PC-9 (cell line): ENCODE results near the gene NME7. TPM values are rescaled to one million over a fixed set of nuclear protein-coding genes. Genes with fewer than 3 reads are reported as not detected.

Experiments
- BruUV-seq: library from RNA; stranded (reverse); fragments of 400-500 nt; replicated peaks from 2 replicates; lab custom pipeline; 2021; lab: Mats Ljungman, UMichigan
- CTCF ChIA-PET: fragments of 300-600 bp; sonication (Branson Sonifier 250); formaldehyde crosslinking; loops from one replicate; lab custom pipeline; 2022; ENCODE audit warnings: antibody characterized with exemption; lab: Charles Lee
- POLR2A ChIA-PET: fragments of 300-600 bp; sonication (Branson Sonifier 250); formaldehyde crosslinking; loops from one replicate; lab custom pipeline; 2022; ENCODE audit warnings: antibody characterized with exemption; ENCODE audit not compliant: unreplicated experiment; lab: Charles Lee
- DNase-seq, 2 experiments: peaks; one replicate each; pipeline versions ENCODE4 v3.0.0 to v3.0.0-alpha.2; 2015 to 2022; ENCODE audit warnings: mixed read lengths in 1 of 2
- H2AFZ ChIP-seq: fragments of 200-600 bp; sonication (generic); 2 replicates; pipeline ENCODE4 v1.8.1; 2017; ENCODE audit warnings: antibody characterized with exemption
- H3F3A ChIP-seq: fragments of 200-600 bp; sonication (generic); 2 replicates; pipeline ENCODE4 v1.8.1; 2017; ENCODE audit warnings: antibody characterized with exemption, mild to moderate bottlenecking, low read depth; ENCODE audit not compliant: insufficient read depth
- H3K27ac ChIP-seq: fragments of 200-600 bp; sonication (generic); 2 replicates; pipeline ENCODE4 v1.6.1; 2016; ENCODE audit warnings: mixed run types
- H3K27me3 ChIP-seq: fragments of 200-600 bp; sonication (generic); 2 replicates; pipeline ENCODE4 v1.6.1; 2016; ENCODE audit warnings: low read depth, mixed run types; ENCODE audit not compliant: insufficient read depth
- H3K36me3 ChIP-seq: fragments of 200-600 bp; sonication (generic); 2 replicates; pipeline ENCODE4 v1.6.1; 2016; ENCODE audit warnings: low read depth, mixed run types
- H3K4me1 ChIP-seq: fragments of 200-600 bp; sonication (generic); replicated peaks from 2 replicates; pipeline ENCODE4 v1.6.1; 2016; ENCODE audit warnings: mixed run types; ENCODE audit not compliant: insufficient read depth
- H3K4me2 ChIP-seq: fragments of 200-600 bp; sonication (generic); 2 replicates; pipeline ENCODE4 v1.6.1; 2017; ENCODE audit warnings: mixed run types
- H3K4me3 ChIP-seq: fragments of 200-600 bp; sonication (generic); 2 replicates; pipeline ENCODE4 v1.6.1; 2016; ENCODE audit warnings: mixed run types
- H3K79me2 ChIP-seq: fragments of 200-600 bp; sonication (generic); 2 replicates; pipeline ENCODE4 v1.6.1; 2017; ENCODE audit warnings: low read depth, mixed run types
- H3K9me2 ChIP-seq: fragments of 200-600 bp; sonication (generic); 2 replicates; pipeline ENCODE4 v1.8.1; 2017; ENCODE audit warnings: mild to moderate bottlenecking; ENCODE audit not compliant: insufficient read depth
- H3K9me3 ChIP-seq: fragments of 200-600 bp; sonication (generic); 2 replicates; pipeline ENCODE4 v1.8.1; 2016; ENCODE audit warnings: low read depth; ENCODE audit not compliant: insufficient read depth
- H4K20me1 ChIP-seq: fragments of 200-600 bp; sonication (generic); 2 replicates; pipeline ENCODE4 v1.8.1; 2017; ENCODE audit not compliant: insufficient read depth
- EZH2 ChIP-seq: fragments of 200-600 bp; sonication (generic); IDR thresholded peaks from 2 replicates; pipeline ENCODE4 v1.8.0; 2017; ENCODE audit warnings: antibody characterized with exemption, low read depth
- intact Hi-C: fragments of 100-400 bp; cut with micrococcal nuclease; formaldehyde crosslinking; loops from one replicate; pipeline ENCODE4 v1.10.0; 2022; ENCODE audit not compliant: unreplicated experiment
- total RNA-seq: library from RNA; stranded (reverse); gene quantifications from 2 replicates; pipeline ENCODE4 v1.2.3, GENCODE V29; 2021
- TF ChIP-seq, protein P1 (sequence below): fragments of 200-600 bp; sonication (generic); conservative IDR thresholded peaks from 2 replicates; pipeline ENCODE4 v1.6.1; 2017; ENCODE audit warnings: mixed run types, antibody characterized with exemption, mild to moderate bottlenecking, moderate library complexity

NME7 gene
- total RNA-seq, 1 experiment from 2014 or later, result 21.4 TPM

DNA sequence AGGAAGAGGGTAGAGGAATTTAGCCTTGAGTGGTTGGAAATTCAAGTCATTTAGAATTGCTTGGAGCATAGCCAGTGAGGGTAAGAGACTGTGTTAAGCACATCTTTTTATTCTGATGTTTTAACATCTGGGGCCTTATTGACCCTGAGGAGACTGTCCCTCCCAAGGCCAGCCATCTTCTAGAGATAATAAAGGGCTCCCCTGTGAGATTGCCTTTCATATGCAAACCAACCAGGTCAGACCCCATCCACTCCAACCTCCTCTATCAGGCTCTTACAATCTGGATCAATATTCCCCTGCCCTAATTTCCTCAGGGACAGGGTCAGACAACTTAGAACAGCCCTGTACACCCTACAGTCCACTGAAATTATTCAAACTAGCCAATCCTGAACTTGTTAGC is 167.3 kb downstream of the NME7 start:
- DNase-seq, result no peak
- TF ChIP-seq EZH2, result no peak
- TF ChIP-seq, protein P1, sequence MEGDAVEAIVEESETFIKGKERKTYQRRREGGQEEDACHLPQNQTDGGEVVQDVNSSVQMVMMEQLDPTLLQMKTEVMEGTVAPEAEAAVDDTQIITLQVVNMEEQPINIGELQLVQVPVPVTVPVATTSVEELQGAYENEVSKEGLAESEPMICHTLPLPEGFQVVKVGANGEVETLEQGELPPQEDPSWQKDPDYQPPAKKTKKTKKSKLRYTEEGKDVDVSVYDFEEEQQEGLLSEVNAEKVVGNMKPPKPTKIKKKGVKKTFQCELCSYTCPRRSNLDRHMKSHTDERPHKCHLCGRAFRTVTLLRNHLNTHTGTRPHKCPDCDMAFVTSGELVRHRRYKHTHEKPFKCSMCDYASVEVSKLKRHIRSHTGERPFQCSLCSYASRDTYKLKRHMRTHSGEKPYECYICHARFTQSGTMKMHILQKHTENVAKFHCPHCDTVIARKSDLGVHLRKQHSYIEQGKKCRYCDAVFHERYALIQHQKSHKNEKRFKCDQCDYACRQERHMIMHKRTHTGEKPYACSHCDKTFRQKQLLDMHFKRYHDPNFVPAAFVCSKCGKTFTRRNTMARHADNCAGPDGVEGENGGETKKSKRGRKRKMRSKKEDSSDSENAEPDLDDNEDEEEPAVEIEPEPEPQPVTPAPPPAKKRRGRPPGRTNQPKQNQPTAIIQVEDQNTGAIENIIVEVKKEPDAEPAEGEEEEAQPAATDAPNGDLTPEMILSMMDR, result no peak
- intact Hi-C loops, result no loop called here
- no TSS peak for BruUV-seq
- H3K27ac ChIP-seq, result no peak overlapping the region
- ChIA-PET POLR2A (no interaction called here), CTCF (no interaction called here)
- no peak overlapping the region for H2AFZ ChIP-seq
- no peaks in the 10 kb centered on the region for H3K9me3 ChIP-seq
- H3K4me2 ChIP-seq, result no peak overlapping the region
- H3K36me3 ChIP-seq, result no peaks in the 10 kb centered on the region
- H3K27me3 ChIP-seq, result no peaks in the 10 kb centered on the region
- no peaks in the 10 kb centered on the region for H3K79me2 ChIP-seq
- no peak overlapping the region for H3K4me3 ChIP-seq
- H3F3A ChIP-seq, result no peaks in the 10 kb centered on the region
- H4K20me1 ChIP-seq, result no peaks in the 10 kb centered on the region
- H3K4me1 ChIP-seq, result no peaks in the 10 kb centered on the region
- no peaks in the 10 kb centered on the region; the same call in 1 of the 2 replicates for H3K9me2 ChIP-seq

- TF ChIP-seq, protein P1, result no peak
- TF ChIP-seq EZH2, result no peak
- Histone ChIP-seq H3K9me3 (no peaks in the 10 kb centered on the region; the same call in 1 of the 2 replicates), H3K4me1 (no peaks in the 10 kb centered on the region), H3K4me3 (no peak overlapping the region), H3K9me2 (no peaks in the 10 kb centered on the region; the same call in 1 of the 2 replicates), H4K20me1 (no peaks in the 10 kb centered on the region), H3K79me2 (no peaks in the 10 kb centered on the region), H2AFZ (no peak overlapping the region), H3K27ac (no peak overlapping the region), H3K4me2 (no peak overlapping the region), H3K36me3 (no peaks in the 10 kb centered on the region), H3K27me3 (no peaks in the 10 kb centered on the region), H3F3A (no peaks in the 10 kb centered on the region; the same call in 1 of the 2 replicates)
- BruUV-seq, result no TSS peak
- intact Hi-C loops, result no loop called here
- DNase-seq, result no peak
- POLR2A ChIA-PET, result no interaction called here
- CTCF ChIA-PET, result no interaction called here
Measured at GRCh38 chr1:169196581-169196980, 171.0 kb downstream of the NME7 start.

DNA sequence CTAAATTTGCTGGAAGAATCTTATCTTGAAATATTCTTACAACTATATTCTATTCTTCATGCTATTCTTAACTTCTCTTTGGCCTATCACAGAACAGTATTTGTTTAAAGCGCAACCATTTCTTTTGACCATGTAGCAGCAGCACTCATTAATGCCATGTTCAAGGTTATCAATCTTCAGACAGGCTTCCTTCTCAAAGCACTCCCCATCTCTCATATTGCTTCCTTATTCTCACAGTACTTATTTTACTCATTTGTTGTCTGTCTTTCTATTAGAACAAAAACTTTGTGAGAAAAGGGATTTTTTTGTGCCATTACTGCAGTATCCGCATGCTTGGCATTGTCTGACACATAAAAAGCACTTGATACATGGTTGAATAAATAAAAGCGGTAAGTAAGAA is 171.4 kb downstream of the NME7 start:
- H3K9me3 ChIP-seq, result no peaks in the 10 kb centered on the region; the same call in 1 of the 2 replicates
- no peak overlapping the region for H3K4me3 ChIP-seq
- H3K79me2 ChIP-seq, result no peaks in the 10 kb centered on the region
- H3K36me3 ChIP-seq, result no peaks in the 10 kb centered on the region
- no peaks in the 10 kb centered on the region; the same call in 1 of the 2 replicates for H3F3A ChIP-seq
- H4K20me1 ChIP-seq, result no peaks in the 10 kb centered on the region
- H3K27me3 ChIP-seq, result no peaks in the 10 kb centered on the region
- no TSS peak for BruUV-seq
- H3K27ac ChIP-seq, result no peak overlapping the region
- ChIA-PET CTCF (no interaction called here), POLR2A (no interaction called here)
- DNase-seq, result no peak
- H2AFZ ChIP-seq, result no peak overlapping the region
- intact Hi-C loops, result no loop called here
- H3K9me2 ChIP-seq, result no peaks in the 10 kb centered on the region; the same call in 1 of the 2 replicates
- no peak overlapping the region for H3K4me2 ChIP-seq
- no peaks in the 10 kb centered on the region for H3K4me1 ChIP-seq
- TF ChIP-seq EZH2, result no peak
- TF ChIP-seq, protein P1, result no peak
